Tibial artery (tissue), 4 donors: Measurements from ENCODE around the gene GRAP.

Source experiments
- DNase-seq, 2 donors: peaks; one replicate each; pipeline ENCODE4 v3.0.0-alpha.2; 2019
- H3K27ac ChIP-seq, 2 donors: fragments of 200-600 bp; sonication (generic) in 1 of 2; 1 replicate in 1 of 2; 2 replicates in 1 of 2; pipeline ENCODE4 v1.5.1; 2018 to 2019; ENCODE audit warnings: mild to moderate bottlenecking in 1 of 2
- H3K27me3 ChIP-seq, 2 donors: fragments of 200-600 bp; sonication (generic) in 1 of 2; one replicate each; pipeline versions ENCODE4 v1.5.1 to v1.6.0; 2016 to 2019
- H3K36me3 ChIP-seq, 3 donors: fragments of 200-600 bp; sonication (generic) in 2 of 3; one replicate each; pipeline ENCODE4 v1.5.1; 2016 to 2019; ENCODE audit warnings: mild to moderate bottlenecking in 2 of 3
- H3K4me1 ChIP-seq, 4 donors: fragments of 200-600 bp; sonication (generic) in 2 of 4; 1 replicate in 3 of 4; 2 replicates in 1 of 4; pipeline ENCODE4 v1.5.1; 2016 to 2019
- H3K4me3 ChIP-seq, 2 donors: fragments of 200-600 bp; sonication (generic) in 1 of 2; 1 replicate in 1 of 2; 2 replicates in 1 of 2; pipeline ENCODE4 v1.5.1; 2018 to 2019; ENCODE audit warnings: mild to moderate bottlenecking in 2 of 2
- H3K9me3 ChIP-seq, 3 donors: fragments of 200-600 bp; sonication (generic) in 1 of 3; one replicate each; pipeline ENCODE4 v1.5.1; 2016 to 2019
- CTCF ChIP-seq, 2 experiments: fragments of 200-600 bp in 1 of 2; fragments of 450-650 bp in 1 of 2; IDR thresholded peaks; one replicate each; pipeline ENCODE4 v1.5.1; 2017 to 2019; ENCODE audit warnings: antibody characterized with exemption in 2 of 2, mild to moderate bottlenecking in 1 of 2, moderate library complexity in 1 of 2
- intact Hi-C: fragments of 100-400 bp; cut with DNase I; formaldehyde crosslinking; loops from one replicate; pipeline ENCODE4 v1.15.0; 2023; ENCODE audit warnings: low total_unique reads

GRAP gene

GRCh38 chr17:19018600-19018950 is 28.2 kb downstream of the GRAP start:
- Histone ChIP-seq H3K4me3 (no peak overlapping the region), H3K36me3 (no peaks in the 10 kb centered on the region), H3K9me3 (no peaks in the 10 kb centered on the region), H3K27ac (no peak overlapping the region), H3K4me1 (no peaks in the 10 kb centered on the region), H3K27me3 (peaks cover 0 to 19% of the 10 kb centered on the region in 2 donors)
- intact Hi-C loops, result no loop called here
- no peak for TF ChIP-seq CTCF (IDR thresholded peaks at IDR 0.05)
- DNase-seq, result no peak

GRCh38 chr17:19017804-19018599 is 28.8 kb downstream of the GRAP start:
- DNase-seq, result no peak
- H3K36me3 ChIP-seq, result no peaks in the 10 kb centered on the region
- H3K27ac ChIP-seq, result no peak overlapping the region
- intact Hi-C loops, result no loop called here
- H3K9me3 ChIP-seq, result no peaks in the 10 kb centered on the region
- TF ChIP-seq CTCF (IDR thresholded peaks at IDR 0.05), result no peak
- no peak overlapping the region for H3K4me3 ChIP-seq
- H3K4me1 ChIP-seq, result no peaks in the 10 kb centered on the region
- peaks cover 0 to 19% of the 10 kb centered on the region in 2 donors for H3K27me3 ChIP-seq

- DNase-seq, result no peak
- no peaks in the 10 kb centered on the region for H3K9me3 ChIP-seq
- no peaks in the 10 kb centered on the region for H3K36me3 ChIP-seq
- intact Hi-C loops, result no loop called here
- no peak overlapping the region for H3K27ac ChIP-seq
- no peaks in the 10 kb centered on the region for H3K4me1 ChIP-seq
- TF ChIP-seq CTCF (IDR thresholded peaks at IDR 0.05), result no peak
- peaks cover 0 to 19% of the 10 kb centered on the region in 2 donors for H3K27me3 ChIP-seq
- no peak overlapping the region for H3K4me3 ChIP-seq
Measured at GRCh38 chr17:19017401-19017800, 29.4 kb downstream of the GRAP start.

GRCh38 chr17:19016881-19017280 is 29.9 kb downstream of the GRAP start:
- DNase-seq, result no peak
- H3K36me3 ChIP-seq, result no peaks in the 10 kb centered on the region
- peaks cover 0 to 19% of the 10 kb centered on the region in 2 donors for H3K27me3 ChIP-seq
- H3K4me1 ChIP-seq, result no peaks in the 10 kb centered on the region
- no peak overlapping the region for H3K27ac ChIP-seq
- H3K4me3 ChIP-seq, result no peak overlapping the region
- no peak for TF ChIP-seq CTCF (IDR thresholded peaks at IDR 0.05)
- no peaks in the 10 kb centered on the region for H3K9me3 ChIP-seq
- intact Hi-C loops, result no loop called here

GRCh38 chr17:19016297-19016696 is 30.5 kb downstream of the GRAP start:
- Histone ChIP-seq H3K27ac (no peak overlapping the region), H3K4me1 (no peaks in the 10 kb centered on the region), H3K9me3 (no peaks in the 10 kb centered on the region), H3K27me3 (peaks cover 0 to 19% of the 10 kb centered on the region in 2 donors), H3K36me3 (no peaks in the 10 kb centered on the region), H3K4me3 (no peak overlapping the region)
- DNase-seq, result no peak
- intact Hi-C loops, result no loop called here
- no peak for TF ChIP-seq CTCF (IDR thresholded peaks at IDR 0.05)
